ENCODE data around the gene CBLB. TPM values are rescaled to one million over a fixed set of nuclear protein-coding genes. Genes with fewer than 3 reads are reported as not detected.

The CBLB gene
- total RNA-seq, 2 donors from 2014 or later, result 112 to 141 TPM

GRCh38 chr3:105851176-105851575 is 17.6 kb downstream of the CBLB start:
- intact Hi-C loops (cut with DNase I), result no loop called here
- no peak for DNase-seq (ENCODE audit: low spot score)

DNA sequence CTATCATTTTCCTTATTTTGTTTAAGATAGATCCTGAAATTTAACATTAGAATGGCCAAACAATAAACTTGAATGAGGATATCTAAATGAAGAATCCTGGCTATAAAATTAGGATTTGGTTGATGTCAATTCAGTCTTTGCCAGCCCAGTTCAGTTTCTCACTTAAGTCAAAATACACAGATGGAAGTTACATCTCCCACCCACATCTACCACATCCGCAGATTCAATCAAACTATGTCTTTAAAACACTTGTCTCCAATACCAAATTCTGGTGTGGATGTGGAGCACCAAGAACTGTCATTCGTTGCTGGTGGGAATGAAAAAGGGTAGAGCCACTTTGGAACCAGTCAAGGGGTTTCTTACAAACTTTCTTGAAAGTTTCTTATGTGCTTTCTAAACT is 18.2 kb downstream of the CBLB start:
- intact Hi-C loops (cut with DNase I), result no loop called here
- DNase-seq (ENCODE audit: low spot score), result no peak

- DNase-seq (ENCODE audit: low spot score), result no peak
- intact Hi-C loops (cut with DNase I), result no loop called here
Measured at GRCh38 chr3:105848821-105849220, 20.0 kb downstream of the CBLB start.

- DNase-seq (ENCODE audit: low spot score), result no peak
- intact Hi-C loops (cut with DNase I), result no loop called here
Measured at GRCh38 chr3:105847865-105848264, 20.9 kb downstream of the CBLB start.

DNA sequence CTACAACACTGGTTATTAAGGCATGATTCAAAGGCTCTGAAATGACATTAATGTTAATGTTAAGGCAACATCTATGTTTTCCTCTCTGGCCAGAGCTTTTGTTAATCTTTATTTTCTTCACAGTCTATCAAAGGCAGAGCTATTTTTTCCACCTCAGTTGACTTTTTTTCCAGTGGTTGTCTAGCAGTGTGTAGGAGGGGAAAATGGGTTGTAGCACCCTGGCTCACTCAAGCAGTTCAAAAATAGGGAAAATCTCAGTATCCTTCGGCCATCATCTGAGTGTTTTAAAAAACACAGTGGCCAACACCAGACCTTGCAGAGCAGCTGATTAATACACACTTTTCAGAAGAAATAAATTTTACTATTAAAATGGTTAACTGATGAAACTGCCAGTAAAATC is 21.4 kb downstream of the CBLB start:
- intact Hi-C loops (cut with DNase I), result no loop called here
- no peak for DNase-seq (ENCODE audit: low spot score)

DNA sequence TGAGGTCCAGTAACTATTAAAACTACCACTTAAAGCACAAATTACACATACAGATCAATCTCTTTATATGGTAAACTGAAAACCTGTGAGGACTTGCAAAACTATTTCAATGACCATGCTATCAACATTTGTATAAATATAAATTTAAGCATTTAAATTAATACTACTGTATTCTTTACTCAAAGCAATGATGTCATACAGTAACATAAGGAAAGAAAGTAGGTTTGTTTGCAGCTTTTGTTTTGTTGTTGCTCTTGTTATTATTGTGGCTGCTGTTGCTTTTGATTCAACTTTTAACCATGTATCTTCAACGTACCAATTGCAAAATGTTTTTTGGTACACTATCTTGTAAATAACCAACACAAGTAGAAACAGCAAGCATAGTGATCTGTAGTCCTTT is 22.0 kb downstream of the CBLB start:
- intact Hi-C loops (cut with DNase I), result no loop called here
- no peak for DNase-seq (ENCODE audit: low spot score)

DNA sequence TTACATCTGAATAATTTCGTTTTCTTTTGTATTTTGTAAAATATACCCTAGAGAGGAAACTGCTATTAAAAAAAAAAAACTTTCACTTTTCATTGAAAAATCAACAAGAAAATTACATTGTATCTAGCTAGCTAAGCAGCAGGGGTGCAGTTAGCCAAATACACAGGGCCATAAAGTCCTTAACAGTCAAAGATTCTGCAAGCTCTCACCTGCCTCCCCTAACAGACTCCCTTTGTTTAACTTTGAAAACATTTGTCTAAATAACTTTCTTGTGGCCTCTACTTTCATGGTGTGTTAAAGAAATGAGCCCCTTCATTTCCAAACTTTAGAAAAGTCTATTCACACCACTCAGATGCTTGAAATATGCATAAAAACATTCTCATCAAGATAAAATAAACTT is 23.3 kb downstream of the CBLB start:
- intact Hi-C loops (cut with DNase I), result no loop called here
- DNase-seq (ENCODE audit: low spot score), result no peak

- intact Hi-C loops (cut with DNase I), result no loop called here
- no peak for DNase-seq (ENCODE audit: low spot score)
Measured at GRCh38 chr3:105844704-105845103, 24.1 kb downstream of the CBLB start.

DNA sequence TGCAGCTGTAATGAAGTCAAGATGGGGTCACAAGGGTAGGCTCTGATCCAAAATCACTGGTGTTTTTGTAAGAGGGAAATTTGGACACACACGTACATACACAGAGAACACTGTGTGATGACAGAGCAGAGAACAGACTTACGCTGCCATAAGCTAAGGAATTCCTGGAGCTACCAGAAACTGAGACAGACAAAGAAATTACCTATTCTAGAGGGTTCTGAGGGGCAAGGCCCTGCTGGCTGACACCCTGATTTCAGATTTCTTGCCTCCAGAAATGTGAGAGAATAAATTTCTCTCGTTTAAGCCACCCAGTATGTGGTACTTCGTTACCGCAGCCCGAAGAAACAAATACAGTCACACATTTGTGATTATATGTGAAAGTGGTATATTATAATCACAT is 24.8 kb downstream of the CBLB start:
- DNase-seq (ENCODE audit: low spot score), result no peak
- intact Hi-C loops (cut with DNase I), result no loop called here

GRCh38 chr3:105842943-105843342 is 25.9 kb downstream of the CBLB start:
- DNase-seq (ENCODE audit: low spot score), result no peak
- intact Hi-C loops (cut with DNase I), result no loop called here

DNA sequence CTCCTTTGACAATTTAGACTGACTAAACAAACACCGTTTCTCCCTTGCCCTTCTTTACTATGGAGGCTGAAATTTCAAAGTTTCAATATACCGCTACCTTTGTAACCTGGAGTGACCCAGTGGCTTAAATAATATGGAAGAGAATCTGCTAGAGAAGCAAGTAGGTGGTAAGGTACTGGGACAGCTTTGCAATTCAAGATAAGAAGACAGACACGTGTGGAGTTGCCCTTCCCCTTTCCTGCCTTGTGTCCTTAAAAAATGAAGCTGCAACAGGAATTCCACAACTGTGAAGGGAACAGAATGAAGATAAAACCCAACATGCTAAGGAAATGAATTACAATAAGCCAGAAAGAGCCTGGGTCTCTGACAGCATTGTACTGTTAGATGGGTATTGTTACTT is 26.4 kb downstream of the CBLB start:
- intact Hi-C loops (cut with DNase I), result no loop called here

DNA sequence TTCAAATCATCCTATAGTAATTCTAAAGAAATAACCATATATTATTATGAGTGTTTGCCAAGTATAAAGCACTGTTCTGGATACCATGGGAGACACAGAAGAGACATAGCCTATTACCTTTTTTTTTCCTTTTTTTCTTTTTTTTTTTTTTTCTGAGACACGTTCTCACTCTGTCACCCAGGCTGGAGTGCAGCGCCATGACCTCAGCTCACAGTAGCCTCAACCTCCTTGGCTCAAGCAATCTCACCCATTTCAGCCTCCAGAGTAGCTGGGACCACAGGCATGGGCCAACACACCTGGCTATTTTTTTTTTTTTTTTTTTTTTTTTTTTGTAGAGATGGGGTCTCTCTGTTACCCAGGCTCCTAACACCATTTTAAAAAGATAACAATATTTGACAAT is 30.9 kb downstream of the CBLB start:
- no peak for DNase-seq (ENCODE audit: low spot score)
- intact Hi-C loops (cut with DNase I), result no loop called here

More for the DNA sequence above, 26.4 kb downstream of the CBLB start:
- DNase-seq (ENCODE audit: low spot score), result no peak

DNA sequence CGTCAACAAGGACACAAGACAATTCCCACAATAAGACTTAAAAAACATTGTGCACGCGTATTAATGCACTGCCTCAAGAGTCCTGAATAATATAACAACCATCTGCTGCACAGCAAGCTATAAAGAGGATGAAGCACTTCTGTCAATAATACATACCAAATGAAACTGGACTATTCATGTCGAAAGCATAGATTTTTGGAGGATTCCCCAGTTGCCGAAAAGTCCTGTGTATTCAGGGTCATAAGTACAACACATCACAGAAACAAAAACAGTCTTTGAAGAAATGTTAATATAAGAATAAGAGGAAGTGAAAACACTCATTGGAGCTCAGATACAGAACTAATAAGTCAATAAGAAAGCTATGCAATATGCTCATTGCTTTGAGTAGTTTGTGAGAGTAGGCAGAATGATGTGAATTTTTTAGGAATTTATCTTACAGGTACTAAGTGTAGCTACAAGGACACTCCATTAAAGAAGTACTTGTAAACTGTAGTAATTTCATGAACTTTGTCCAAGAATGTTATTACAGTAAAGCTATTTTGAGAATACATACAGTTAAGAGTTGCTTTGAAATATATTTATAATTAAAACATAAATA is 31.6 kb downstream of the CBLB start:
- DNase-seq (ENCODE audit: low spot score), result no peak
- intact Hi-C loops (cut with DNase I), result no loop called here

DNA sequence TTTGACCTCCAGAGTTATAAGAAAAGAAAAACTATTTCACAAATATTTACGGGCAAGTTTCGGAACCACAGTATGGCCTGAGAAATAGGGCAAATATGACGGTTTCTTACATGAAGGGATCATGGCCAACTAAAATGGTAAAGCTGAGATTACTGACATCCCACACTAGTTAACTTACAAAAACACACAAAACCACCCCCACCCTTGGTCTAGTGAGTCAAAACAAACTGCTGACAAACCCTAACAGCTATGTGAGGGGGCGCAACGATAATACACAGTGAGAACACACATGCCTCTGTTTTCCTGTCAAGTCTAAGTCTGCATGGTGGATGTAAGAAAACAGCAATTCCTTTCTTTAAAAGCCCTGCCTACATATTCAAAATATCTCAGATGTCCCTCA is 32.3 kb downstream of the CBLB start:
- intact Hi-C loops (cut with DNase I), result no loop called here

DNA sequence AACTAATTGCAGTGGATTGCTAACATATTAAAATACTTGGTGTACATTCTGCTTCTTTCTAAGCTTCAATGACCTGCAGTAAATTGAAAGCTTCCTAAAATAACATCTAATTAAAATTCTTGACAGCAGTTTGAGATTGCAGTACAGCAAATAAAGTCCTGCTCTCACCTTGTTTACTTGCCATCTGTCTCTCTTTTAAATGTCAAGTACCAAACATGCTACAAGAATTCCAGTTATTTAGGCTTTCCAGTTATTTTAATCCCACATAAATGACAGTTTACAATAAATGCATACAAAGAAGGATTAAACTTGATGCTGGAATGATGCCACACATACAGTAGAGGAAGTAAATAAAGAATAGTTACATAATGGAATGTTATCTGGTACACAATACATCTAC is 33.2 kb downstream of the CBLB start:
- DNase-seq (ENCODE audit: low spot score), result no peak
- intact Hi-C loops (cut with DNase I), result no loop called here

More for the DNA sequence above, 32.3 kb downstream of the CBLB start:
- DNase-seq (ENCODE audit: low spot score), result no peak

DNA sequence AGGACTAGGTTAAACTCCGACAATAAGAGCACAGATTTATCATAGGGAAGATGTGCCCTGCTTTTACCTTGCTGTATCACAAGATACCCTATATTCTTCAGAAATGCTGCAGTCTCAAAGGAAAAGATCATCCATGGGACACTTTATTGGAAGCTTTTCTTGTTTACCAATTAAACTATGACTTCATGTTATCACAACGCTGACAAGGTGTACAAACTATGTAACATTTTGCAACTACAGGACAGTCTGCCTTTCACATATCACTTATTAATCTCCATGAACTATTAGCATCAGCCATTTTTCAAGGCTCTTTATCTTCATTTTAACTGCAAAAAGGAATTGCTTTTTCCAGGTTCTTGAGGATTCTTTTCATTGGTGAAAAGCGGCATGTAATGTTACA is 34.0 kb downstream of the CBLB start:
- no peak for DNase-seq (ENCODE audit: low spot score)
- intact Hi-C loops (cut with DNase I), result no loop called here

DNA sequence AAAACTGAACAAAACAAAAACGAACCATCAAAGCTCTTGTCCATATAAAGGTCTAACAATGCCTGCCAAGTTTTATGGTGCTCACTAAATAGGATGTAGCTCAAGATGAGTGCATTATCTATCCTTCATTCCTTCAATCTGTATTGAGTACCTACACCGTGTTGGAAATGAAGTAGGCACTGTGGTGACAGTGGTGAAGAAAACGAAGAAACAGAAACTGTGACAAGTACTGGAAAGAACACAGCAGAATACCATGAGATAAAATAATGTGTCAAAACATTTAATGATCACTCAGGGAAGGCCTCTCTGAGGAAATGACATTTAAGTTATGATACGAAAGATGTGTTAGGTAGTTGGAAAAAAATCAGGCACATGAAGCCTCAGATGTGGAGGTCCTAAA is 36.2 kb downstream of the CBLB start:
- intact Hi-C loops (cut with DNase I), result no loop called here
- DNase-seq (ENCODE audit: low spot score), result no peak

DNA sequence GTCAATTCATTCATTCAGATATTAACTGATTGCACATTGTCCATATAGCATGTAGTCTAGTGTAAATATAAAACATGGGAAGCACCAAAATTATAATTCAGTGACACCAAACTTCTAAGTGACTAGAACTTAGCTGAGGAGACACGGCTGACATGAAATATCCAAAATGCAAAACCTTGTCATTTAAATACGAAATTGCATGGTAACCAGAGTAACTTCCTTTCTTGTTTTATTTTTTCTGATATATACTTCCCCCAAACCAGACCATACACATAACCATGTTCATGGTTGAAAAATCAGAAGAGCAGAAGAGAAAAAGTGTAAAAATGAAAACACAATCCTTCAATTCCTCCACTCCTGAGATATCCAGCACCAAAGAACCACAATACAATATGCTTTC is 38.0 kb downstream of the CBLB start:
- intact Hi-C loops (cut with DNase I), result no loop called here
- no peak for DNase-seq (ENCODE audit: low spot score)

DNA sequence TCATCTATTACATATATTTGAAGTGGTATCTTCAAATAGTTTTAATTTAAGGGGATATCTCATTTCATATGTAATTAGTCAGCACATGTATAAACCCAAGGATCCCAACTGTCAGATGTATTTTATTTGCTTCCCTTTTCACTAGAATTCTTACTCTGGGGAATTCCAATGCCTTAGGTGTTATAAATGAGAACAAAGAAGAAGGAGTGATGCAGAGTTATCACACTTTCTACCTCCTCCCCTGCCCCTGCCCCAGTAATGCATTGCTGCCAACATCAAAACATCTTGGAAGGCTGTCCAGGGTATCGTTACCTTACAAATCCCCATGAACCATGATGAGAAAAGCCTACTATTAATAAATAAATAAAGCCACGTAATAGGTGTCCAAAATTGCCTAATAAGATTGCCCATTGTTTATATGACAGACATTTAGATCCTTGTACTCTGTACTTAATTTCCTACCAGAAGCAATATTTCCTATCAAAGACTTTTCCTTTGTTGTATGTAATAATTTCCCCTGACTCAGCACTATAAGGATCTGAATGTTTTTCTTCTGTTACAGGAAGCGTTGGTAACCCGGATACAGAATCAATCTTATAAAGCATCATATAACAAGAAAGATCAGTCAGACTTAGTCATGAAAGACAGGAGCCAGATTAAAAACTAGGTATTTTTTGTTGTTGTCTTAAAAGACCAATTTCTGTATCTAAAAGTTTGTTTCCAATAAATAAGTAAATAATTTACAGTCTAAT is 38.8 kb downstream of the CBLB start:
- intact Hi-C loops (cut with DNase I), result no loop called here
- no peak for DNase-seq (ENCODE audit: low spot score)

DNA sequence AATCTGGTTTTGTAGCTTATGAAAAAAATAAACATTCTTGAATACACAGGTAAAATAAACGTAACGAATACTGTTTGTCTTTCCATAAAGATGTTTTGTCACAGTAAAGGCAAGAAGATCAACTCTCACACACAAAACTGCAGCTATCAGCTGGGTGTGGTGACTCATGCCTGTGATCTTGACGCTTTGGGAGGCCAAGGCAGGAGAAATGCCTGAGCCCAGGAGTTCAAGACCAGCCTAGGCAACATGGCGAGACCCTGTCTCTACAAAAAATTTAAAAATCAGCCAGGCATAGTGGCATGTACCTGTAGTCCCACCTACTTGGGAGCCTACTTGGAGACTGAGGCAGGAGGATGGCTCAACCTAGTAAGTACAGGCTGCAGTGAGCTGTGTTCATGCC is 39.6 kb downstream of the CBLB start:
- intact Hi-C loops (cut with DNase I), result no loop called here
- DNase-seq (ENCODE audit: low spot score), result no peak

DNA sequence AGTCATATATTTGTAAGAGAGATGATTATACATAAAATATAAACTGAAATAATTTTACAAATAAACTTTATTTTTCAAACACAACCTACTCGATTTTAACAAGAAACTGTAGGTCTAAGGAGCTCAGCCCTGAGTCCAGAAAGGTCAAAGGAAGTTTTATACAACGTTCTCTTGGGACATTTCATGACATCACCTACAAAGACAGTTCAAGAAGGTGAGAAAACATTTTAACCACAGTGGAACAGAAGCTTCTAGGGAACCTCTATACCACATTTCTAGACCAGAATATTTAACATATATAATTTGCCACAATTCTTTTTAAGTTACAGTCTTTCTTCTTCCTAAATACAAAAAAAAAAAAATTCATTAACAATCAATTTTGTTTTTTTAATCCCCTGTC is 40.1 kb downstream of the CBLB start:
- DNase-seq (ENCODE audit: low spot score), result no peak
- intact Hi-C loops (cut with DNase I), result no loop called here
